Suprapubic skin (tissue), 4 donors: ENCODE results near the gene LITAF. TPM values are rescaled to one million over a fixed set of nuclear protein-coding genes. Genes with fewer than 3 reads are reported as not detected.
"Not testable (repeated sequence)": the region's sequence is repeated elsewhere in the genome, so short reads cannot be mapped to it uniquely, and the experiment has no call there.

Experiments
- DNase-seq, 2 donors: peaks; one replicate each; pipeline ENCODE4 v3.0.0-alpha.2; 2019; ENCODE audit warnings: low spot score in 2 of 2
- H3K27ac ChIP-seq: fragments of 200-600 bp; sonication (generic); one replicate; pipeline ENCODE4 v1.5.1; 2019
- H3K27me3 ChIP-seq: fragments of 200-600 bp; sonication (generic); one replicate; pipeline ENCODE4 v1.5.1; 2019
- H3K36me3 ChIP-seq: fragments of 200-600 bp; sonication (generic); one replicate; pipeline ENCODE4 v1.5.1; 2019
- H3K4me1 ChIP-seq: fragments of 200-600 bp; sonication (generic); one replicate; pipeline ENCODE4 v1.5.1; 2019
- H3K4me3 ChIP-seq: fragments of 200-600 bp; sonication (generic); one replicate; pipeline ENCODE4 v1.5.1; 2019; ENCODE audit warnings: mild to moderate bottlenecking
- H3K9me3 ChIP-seq: fragments of 200-600 bp; sonication (generic); one replicate; pipeline ENCODE4 v1.5.1; 2019
- EP300 ChIP-seq: sonication (generic); formaldehyde crosslinking; IDR thresholded peaks from one replicate; pipeline ENCODE4 v1.6.1; 2017; ENCODE audit warnings: antibody characterized with exemption
- POLR2A ChIP-seq, 2 donors: fragments of 450-650 bp; IDR thresholded peaks; one replicate each; pipeline ENCODE4 v1.6.1; 2017; ENCODE audit warnings: antibody characterized with exemption in 2 of 2, mild to moderate bottlenecking in 2 of 2, moderate library complexity in 2 of 2
- POLR2AphosphoS5 ChIP-seq, 3 donors: sonication (generic); formaldehyde crosslinking; IDR thresholded peaks; one replicate each; pipeline ENCODE4 v1.6.1; 2017; ENCODE audit warnings: antibody characterized with exemption in 3 of 3
- WGBS: methylation state at CpG from one replicate; pipeline ENCODE4 v1.1.5; 2018; 5-methylcytosine and 5-hydroxymethylcytosine counted together
- total RNA-seq, 4 donors: library from RNA; depleted of rRNA; stranded (reverse); fragments of >200 nt; gene quantifications; one replicate each; pipeline ENCODE4 v1.1.0, GENCODE V29; 2016
- TF ChIP-seq, protein P1 (sequence below), 2 donors: fragments of 200-600 bp in 1 of 2; fragments of 450-650 bp in 1 of 2; sonication (generic) in 1 of 2; IDR thresholded peaks; one replicate each; pipeline ENCODE4 v1.5.1; 2016 to 2019; ENCODE audit warnings: antibody characterized with exemption in 2 of 2, mild to moderate bottlenecking in 1 of 2, moderate library complexity in 1 of 2

LITAF gene
- total RNA-seq, 4 donors from 2014 or later, result 48.8 to 82.2 (median 72.8) TPM

- Histone ChIP-seq H3K27me3 (no peaks in the 10 kb centered on the region), H3K4me3 (no peak overlapping the region), H3K9me3 (no peaks in the 10 kb centered on the region), H3K4me1 (no peaks in the 10 kb centered on the region), H3K36me3 (no peaks in the 10 kb centered on the region), H3K27ac (no peak overlapping the region)
- no peak for DNase-seq
- WGBS, result 88% methylated on average over 11 of the region's 13 CpGs
- TF ChIP-seq, protein P1, sequence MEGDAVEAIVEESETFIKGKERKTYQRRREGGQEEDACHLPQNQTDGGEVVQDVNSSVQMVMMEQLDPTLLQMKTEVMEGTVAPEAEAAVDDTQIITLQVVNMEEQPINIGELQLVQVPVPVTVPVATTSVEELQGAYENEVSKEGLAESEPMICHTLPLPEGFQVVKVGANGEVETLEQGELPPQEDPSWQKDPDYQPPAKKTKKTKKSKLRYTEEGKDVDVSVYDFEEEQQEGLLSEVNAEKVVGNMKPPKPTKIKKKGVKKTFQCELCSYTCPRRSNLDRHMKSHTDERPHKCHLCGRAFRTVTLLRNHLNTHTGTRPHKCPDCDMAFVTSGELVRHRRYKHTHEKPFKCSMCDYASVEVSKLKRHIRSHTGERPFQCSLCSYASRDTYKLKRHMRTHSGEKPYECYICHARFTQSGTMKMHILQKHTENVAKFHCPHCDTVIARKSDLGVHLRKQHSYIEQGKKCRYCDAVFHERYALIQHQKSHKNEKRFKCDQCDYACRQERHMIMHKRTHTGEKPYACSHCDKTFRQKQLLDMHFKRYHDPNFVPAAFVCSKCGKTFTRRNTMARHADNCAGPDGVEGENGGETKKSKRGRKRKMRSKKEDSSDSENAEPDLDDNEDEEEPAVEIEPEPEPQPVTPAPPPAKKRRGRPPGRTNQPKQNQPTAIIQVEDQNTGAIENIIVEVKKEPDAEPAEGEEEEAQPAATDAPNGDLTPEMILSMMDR (IDR thresholded peaks at IDR 0.05), result no peak
- TF ChIP-seq POLR2A (IDR thresholded peaks at IDR 0.05), result no peak
- TF ChIP-seq POLR2AphosphoS5 (IDR thresholded peaks at IDR 0.05), result no peak
- no peak for TF ChIP-seq EP300
These were observed 70.9 kb downstream of the LITAF start for GRCh38 chr16:11515540-11516430.

DNA sequence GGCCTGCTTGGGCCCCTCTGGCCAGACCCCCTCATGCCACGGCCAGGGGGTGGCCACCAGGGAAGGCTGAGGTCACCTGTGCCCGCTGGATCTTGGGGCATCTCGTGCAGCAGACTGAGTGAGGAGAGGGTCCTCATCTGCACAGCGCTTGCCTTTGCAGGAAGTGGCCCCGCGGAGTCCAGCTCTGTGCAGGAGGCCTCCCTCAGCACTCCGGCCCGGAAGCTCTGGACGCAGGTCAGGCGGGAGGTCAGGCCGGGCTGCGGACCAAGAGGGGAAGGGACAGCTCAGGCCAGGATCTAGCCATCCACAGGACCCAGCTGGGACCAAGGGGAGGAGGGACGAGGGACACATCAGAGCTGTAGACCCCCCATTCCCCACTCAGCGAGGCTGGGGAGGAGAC is 72.4 kb downstream of the LITAF start:
- 77% methylated on average over 6 of the region's 14 CpGs for WGBS
- no peaks in the 10 kb centered on the region for H3K36me3 ChIP-seq
- DNase-seq, result no peak
- no peaks in the 10 kb centered on the region for H3K4me1 ChIP-seq
- H3K27ac ChIP-seq, result no peak overlapping the region
- TF ChIP-seq, protein P1 (IDR thresholded peaks at IDR 0.05), result no peak
- no peak for TF ChIP-seq POLR2A (IDR thresholded peaks at IDR 0.05)
- no peak for TF ChIP-seq POLR2AphosphoS5 (IDR thresholded peaks at IDR 0.05)
- no peak for TF ChIP-seq EP300
- no peaks in the 10 kb centered on the region for H3K27me3 ChIP-seq
- H3K9me3 ChIP-seq, result no peaks in the 10 kb centered on the region
- no peak overlapping the region for H3K4me3 ChIP-seq

DNA sequence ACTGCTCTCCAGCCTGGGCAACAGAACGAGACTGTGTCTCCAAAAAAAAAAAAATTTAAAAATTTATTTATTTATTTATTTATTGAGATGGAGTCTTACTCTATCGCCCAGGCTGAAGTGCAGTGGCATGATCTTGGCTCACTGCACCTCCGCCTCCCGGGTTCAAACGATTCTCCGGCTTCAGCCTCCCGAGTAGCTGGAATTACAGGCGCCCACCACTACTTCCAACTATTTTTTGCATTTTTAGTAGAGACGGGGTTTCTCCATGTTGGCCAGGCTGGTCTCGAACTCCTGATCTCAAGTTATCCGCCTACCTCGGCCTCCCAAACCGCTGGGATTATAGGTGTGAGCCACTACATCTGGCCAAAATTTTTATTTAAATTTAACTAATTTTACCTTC is 73.4 kb downstream of the LITAF start:
- not testable (repeated sequence) for H3K36me3 ChIP-seq, DNase-seq, H3K27me3 ChIP-seq, H3K4me3 ChIP-seq, H3K9me3 ChIP-seq, H3K4me1 ChIP-seq, H3K27ac ChIP-seq
- 91% methylated on average over 13 of the region's 13 CpGs for WGBS

DNA sequence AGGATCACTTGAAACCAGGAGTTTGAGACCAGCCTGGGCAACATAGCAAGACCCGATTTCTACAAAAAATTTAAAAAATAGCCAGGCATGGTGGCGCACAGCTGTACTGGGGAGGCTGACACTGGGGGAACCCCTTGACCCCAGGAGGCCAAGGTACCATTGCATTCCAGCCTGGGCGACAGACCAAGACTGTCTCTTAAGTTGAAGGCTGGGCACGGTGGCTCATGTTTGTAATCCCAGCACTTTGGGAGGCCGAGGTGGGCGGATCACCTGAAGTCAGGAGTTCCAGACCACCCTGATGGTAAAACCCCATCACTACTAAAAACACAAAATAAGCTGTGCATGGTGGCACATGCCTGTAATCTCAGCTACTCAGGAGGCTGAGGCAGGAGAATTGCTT is 74.9 kb downstream of the LITAF start:
- Histone ChIP-seq H3K27ac (no peak overlapping the region), H3K4me1 (no peaks in the 10 kb centered on the region), H3K9me3 (no peaks in the 10 kb centered on the region), H3K27me3 (no peaks in the 10 kb centered on the region), H3K4me3 (no peak overlapping the region), H3K36me3 (no peaks in the 10 kb centered on the region)
- WGBS, result 95% methylated on average over 6 of the region's 6 CpGs
- TF ChIP-seq EP300 (no peak), POLR2A (IDR thresholded peaks at IDR 0.05) (no peak), POLR2AphosphoS5 (IDR thresholded peaks at IDR 0.05) (no peak)
- TF ChIP-seq, protein P1 (IDR thresholded peaks at IDR 0.05), result no peak
- no peak for DNase-seq

DNA sequence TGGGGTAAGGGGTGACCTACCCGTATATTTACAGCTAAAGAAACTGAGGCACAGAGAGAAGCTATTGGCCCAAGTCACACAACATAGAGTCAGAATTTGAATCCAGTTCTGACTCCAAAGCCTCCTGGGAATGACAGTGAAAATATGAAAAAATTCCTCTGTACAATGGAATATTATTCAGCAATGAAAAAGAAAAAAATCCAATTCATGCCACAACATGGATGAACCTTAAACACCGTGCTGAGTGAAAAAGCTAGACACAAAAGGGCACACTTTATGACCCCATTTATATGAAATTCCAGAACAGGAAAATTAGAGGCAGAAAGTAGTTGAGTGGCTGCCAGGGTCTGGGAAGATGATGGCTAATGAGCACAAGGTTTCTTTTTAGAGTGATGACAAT is 75.4 kb downstream of the LITAF start:
- no peak overlapping the region for H3K4me3 ChIP-seq
- no peak overlapping the region for H3K27ac ChIP-seq
- WGBS, result 92% methylated on average over 2 of the region's 2 CpGs
- H3K4me1 ChIP-seq, result no peaks in the 10 kb centered on the region
- H3K9me3 ChIP-seq, result no peaks in the 10 kb centered on the region
- H3K27me3 ChIP-seq, result no peaks in the 10 kb centered on the region
- no peaks in the 10 kb centered on the region for H3K36me3 ChIP-seq
- no peak for TF ChIP-seq POLR2AphosphoS5 (IDR thresholded peaks at IDR 0.05)
- TF ChIP-seq, protein P1 (IDR thresholded peaks at IDR 0.05), result no peak
- TF ChIP-seq POLR2A (IDR thresholded peaks at IDR 0.05), result no peak
- TF ChIP-seq EP300, result no peak
- DNase-seq, result no peak
